ENCODE data around the gene KRT31.
"Not testable (repeated sequence)": the region's sequence is repeated elsewhere in the genome, so short reads cannot be mapped to it uniquely, and the experiment has no call there.

The KRT31 gene

GRCh38 chr17:41354536-41354935 lies 42.9 kb downstream of the KRT31 start:
- no peaks in the 10 kb centered on the region for H3K27me3 ChIP-seq (ENCODE audit: low read depth, low read length)
- H3K4me3 ChIP-seq (ENCODE audit: low read depth in 1 of 2, low read length in 2 of 2), result no peak overlapping the region
- H3K27ac ChIP-seq (ENCODE audit: low read length), result no peak overlapping the region
- no peaks in the 10 kb centered on the region for H3K36me3 ChIP-seq (ENCODE audit: control insufficient read depth in 1 of 2, insufficient read depth in 2 of 2, low read length in 2 of 2)
- no peaks in the 10 kb centered on the region for H3K4me1 ChIP-seq (ENCODE audit: control insufficient read depth in 1 of 2, insufficient read depth in 2 of 2, low read length in 2 of 2)
- H3K9me3 ChIP-seq (ENCODE audit: control insufficient read depth in 1 of 2, low read length in 2 of 2), result peaks cover 0 to 8% of the 10 kb centered on the region in 2 donors

DNA sequence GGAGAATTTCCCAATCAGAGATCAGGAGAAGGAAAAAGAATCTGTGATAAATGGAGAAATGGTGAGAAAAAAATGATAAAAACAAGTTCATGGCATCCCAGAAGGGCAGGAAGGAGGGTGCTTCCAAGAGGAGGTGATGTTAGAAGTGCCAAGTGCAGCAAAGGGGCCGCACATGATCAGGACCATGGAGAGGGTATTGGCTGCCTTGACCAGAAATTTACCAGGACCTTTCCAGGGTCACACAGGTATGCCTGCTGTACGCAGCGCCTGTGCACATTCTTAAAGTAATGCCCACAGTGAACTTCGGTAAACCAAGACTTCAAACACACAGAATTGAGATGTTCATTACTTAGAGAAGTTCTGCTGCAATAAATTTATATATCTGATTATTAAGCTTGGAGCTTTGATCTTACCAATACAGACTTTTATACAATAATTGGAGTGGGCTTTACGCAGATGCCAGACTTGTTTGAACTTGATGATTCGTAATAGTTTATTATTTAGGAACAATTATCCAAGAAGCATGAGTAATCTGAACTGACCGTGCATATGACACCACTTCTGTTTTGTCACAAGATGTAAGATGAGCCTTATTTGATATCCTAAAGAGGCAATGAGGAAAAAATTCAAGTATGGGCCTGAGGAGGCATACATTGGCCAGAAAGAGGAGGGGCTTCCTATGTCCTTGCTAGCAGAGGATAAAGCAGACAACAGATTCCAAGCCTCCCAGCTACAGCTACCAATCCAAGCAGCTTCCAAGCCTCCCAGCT lies 44.6 kb downstream of the KRT31 start:
- Histone ChIP-seq H3K36me3 (ENCODE audit: control insufficient read depth in 1 of 2, insufficient read depth in 2 of 2, low read length in 2 of 2) (no peaks in the 10 kb centered on the region), H3K27ac (ENCODE audit: low read length) (no peak overlapping the region), H3K27me3 (ENCODE audit: low read depth, low read length) (no peaks in the 10 kb centered on the region)

DNA sequence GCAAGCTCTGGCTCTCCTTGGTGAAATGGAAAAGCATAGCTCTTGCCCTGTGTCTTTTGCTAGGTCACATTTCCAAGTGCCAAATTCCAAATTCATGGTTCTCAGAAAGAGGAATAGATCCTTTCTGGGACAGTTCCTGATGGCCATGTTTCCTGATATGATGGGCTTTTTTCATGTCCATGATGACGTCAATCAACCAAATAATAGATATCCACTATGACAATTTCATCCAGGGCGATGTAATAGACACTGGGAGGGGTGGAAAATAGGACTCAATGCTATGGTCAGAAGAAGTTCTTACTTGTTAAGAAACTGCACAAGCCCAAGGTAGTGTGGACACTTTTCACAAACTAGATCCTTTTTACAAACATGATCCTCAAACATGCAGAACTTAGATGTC lies 46.2 kb downstream of the KRT31 start:
- H3K4me3 ChIP-seq (ENCODE audit: low read depth in 1 of 2, low read length in 2 of 2), result no peak overlapping the region
- no peaks in the 10 kb centered on the region for H3K36me3 ChIP-seq (ENCODE audit: control insufficient read depth in 1 of 2, insufficient read depth in 2 of 2, low read length in 2 of 2)
- H3K27ac ChIP-seq (ENCODE audit: low read length), result no peak overlapping the region
- H3K27me3 ChIP-seq (ENCODE audit: low read depth, low read length), result no peaks in the 10 kb centered on the region
- peaks cover 0 to 1% of the 10 kb centered on the region in 2 donors for H3K9me3 ChIP-seq (ENCODE audit: control insufficient read depth in 1 of 2, low read length in 2 of 2)
- no peaks in the 10 kb centered on the region for H3K4me1 ChIP-seq (ENCODE audit: control insufficient read depth in 1 of 2, insufficient read depth in 2 of 2, low read length in 2 of 2)

More for the DNA sequence above, 44.6 kb downstream of the KRT31 start:
- Histone ChIP-seq H3K4me1 (ENCODE audit: control insufficient read depth in 1 of 2, insufficient read depth in 2 of 2, low read length in 2 of 2) (no peaks in the 10 kb centered on the region), H3K4me3 (ENCODE audit: low read depth in 1 of 2, low read length in 2 of 2) (no peak overlapping the region), H3K9me3 (ENCODE audit: control insufficient read depth in 1 of 2, low read length in 2 of 2) (peaks cover 0 to 8% of the 10 kb centered on the region in 2 donors)

DNA sequence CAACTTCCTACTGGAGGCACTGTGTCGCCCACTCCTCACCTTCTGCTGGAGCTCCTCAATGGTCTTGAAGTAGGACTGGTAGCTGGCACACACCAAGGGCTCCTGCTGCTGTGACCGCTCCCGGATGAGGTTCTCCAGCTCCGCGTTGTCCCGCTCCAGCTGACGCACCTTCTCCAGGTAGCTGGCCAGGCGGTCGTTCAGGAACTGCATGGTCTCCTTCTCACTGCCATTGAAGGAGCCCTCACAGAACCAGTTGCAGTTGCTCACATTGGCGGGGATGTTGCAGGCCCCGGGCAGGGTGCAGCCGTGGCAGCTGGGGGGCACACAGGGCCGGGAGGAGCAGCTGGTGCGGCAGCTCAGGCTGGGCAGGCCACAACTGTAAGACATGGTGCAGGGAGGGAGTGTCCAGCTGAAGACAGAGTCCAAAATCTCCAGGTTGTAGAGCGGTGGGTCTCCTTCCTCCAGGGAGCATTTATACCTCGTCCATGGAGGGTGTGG lies 47.0 kb downstream of the KRT31 start, which contains the start of gene KRT33A:
Gene KRT33A (minus strand): TSS at position 448 of the 498 bp plus-strand sequence. CDS start 61 bp downstream, at position 387.
- not testable (repeated sequence) for H3K4me3 ChIP-seq (ENCODE audit: low read depth in 1 of 2, low read length in 2 of 2); H3K4me1 ChIP-seq (ENCODE audit: control insufficient read depth in 1 of 2, insufficient read depth in 2 of 2, low read length in 2 of 2); H3K9me3 ChIP-seq (ENCODE audit: control insufficient read depth in 1 of 2, low read length in 2 of 2); H3K27ac ChIP-seq (ENCODE audit: low read length); H3K36me3 ChIP-seq (ENCODE audit: control insufficient read depth in 1 of 2, insufficient read depth in 2 of 2, low read length in 2 of 2); H3K27me3 ChIP-seq (ENCODE audit: low read depth, low read length)

GRCh38 chr17:41347869-41348760 lies 49.3 kb downstream of the KRT31 start:
- Histone ChIP-seq H3K4me1 (ENCODE audit: control insufficient read depth in 1 of 2, insufficient read depth in 2 of 2, low read length in 2 of 2) (no peaks in the 10 kb centered on the region), H3K9me3 (ENCODE audit: control insufficient read depth in 1 of 2, low read length in 2 of 2) (no peaks in the 10 kb centered on the region), H3K36me3 (ENCODE audit: control insufficient read depth in 1 of 2, insufficient read depth in 2 of 2, low read length in 2 of 2) (no peaks in the 10 kb centered on the region), H3K4me3 (ENCODE audit: low read depth in 1 of 2, low read length in 2 of 2) (no peak overlapping the region), H3K27ac (ENCODE audit: low read length) (no peak overlapping the region), H3K27me3 (ENCODE audit: low read depth, low read length) (no peaks in the 10 kb centered on the region)

GRCh38 chr17:41346421-41346820 lies 51.0 kb downstream of the KRT31 start:
- H3K36me3 ChIP-seq (ENCODE audit: control insufficient read depth in 1 of 2, insufficient read depth in 2 of 2, low read length in 2 of 2); H3K4me3 ChIP-seq (ENCODE audit: low read depth in 1 of 2, low read length in 2 of 2); H3K4me1 ChIP-seq (ENCODE audit: control insufficient read depth in 1 of 2, insufficient read depth in 2 of 2, low read length in 2 of 2); H3K27ac ChIP-seq (ENCODE audit: low read length); H3K9me3 ChIP-seq (ENCODE audit: control insufficient read depth in 1 of 2, low read length in 2 of 2); H3K27me3 ChIP-seq (ENCODE audit: low read depth, low read length): not testable (repeated sequence)

DNA sequence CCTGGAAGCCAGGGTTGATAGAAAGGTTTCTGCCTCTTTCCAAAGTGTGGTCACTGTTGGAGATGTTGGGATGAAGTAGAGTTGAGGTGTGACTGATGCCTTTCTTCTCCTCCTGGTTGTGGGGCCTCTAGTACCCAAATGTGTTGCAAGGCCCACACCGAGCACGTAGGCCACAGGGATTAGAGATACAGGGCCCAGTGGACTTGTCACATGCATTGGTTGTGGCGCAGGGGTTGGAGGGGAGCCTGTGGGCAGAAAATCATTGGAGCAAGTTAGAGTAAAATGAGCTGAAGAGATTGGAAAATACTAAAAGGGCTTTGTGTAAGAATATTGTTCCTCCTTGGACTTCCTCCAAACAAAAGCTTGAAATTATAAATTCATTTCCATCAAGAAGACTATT lies 51.4 kb downstream of the KRT31 start:
- no peaks in the 10 kb centered on the region for H3K4me1 ChIP-seq (ENCODE audit: control insufficient read depth in 1 of 2, insufficient read depth in 2 of 2, low read length in 2 of 2)

More for the DNA sequence above, 51.4 kb downstream of the KRT31 start:
- Histone ChIP-seq H3K27me3 (ENCODE audit: low read depth, low read length) (no peaks in the 10 kb centered on the region), H3K9me3 (ENCODE audit: control insufficient read depth in 1 of 2, low read length in 2 of 2) (peaks cover 0 to 2% of the 10 kb centered on the region in 2 donors), H3K36me3 (ENCODE audit: control insufficient read depth in 1 of 2, insufficient read depth in 2 of 2, low read length in 2 of 2) (no peaks in the 10 kb centered on the region), H3K27ac (ENCODE audit: low read length) (no peak overlapping the region), H3K4me3 (ENCODE audit: low read depth in 1 of 2, low read length in 2 of 2) (no peak overlapping the region)
